GM21390 (cell line): Measurements from ENCODE around the gene C3orf20.
A peak's percentile ranks its signal among the peaks of the same experiment; 100 is the strongest.

Source experiments
- ATAC-seq: cut with Tn5 transposase; IDR thresholded peaks from one replicate; pipeline ENCODE4 v1.9.1; 2021; ENCODE audit not compliant: unreplicated experiment

The C3orf20 gene

GRCh38 chr3:14772533-14773138, 97.7 kb downstream of the C3orf20 start:
- ATAC-seq: no peak

- no peak for ATAC-seq
Measured at GRCh38 chr3:14773281-14773680, 98.3 kb downstream of the C3orf20 start.

GRCh38 chr3:14773691-14774128, 98.8 kb downstream of the C3orf20 start:
- ATAC-seq: no peak

- ATAC-seq: no peak
Measured at GRCh38 chr3:14774431-14774830, 99.5 kb downstream of the C3orf20 start.

- ATAC-seq: no peak
Measured at GRCh38 chr3:14775011-14775410, 100.1 kb downstream of the C3orf20 start.

GRCh38 chr3:14775563-14775962, 100.6 kb downstream of the C3orf20 start:
- ATAC-seq: no peak

GRCh38 chr3:14779069-14779685, 104.2 kb downstream of the C3orf20 start:
- ATAC-seq: no peak

- peak; percentile 81 for ATAC-seq
Measured at GRCh38 chr3:14780927-14781507, 106.1 kb downstream of the C3orf20 start.

- no peak for ATAC-seq
Measured at GRCh38 chr3:14783480-14784086, 108.6 kb downstream of the C3orf20 start.

- no peak for ATAC-seq
Measured at GRCh38 chr3:14784087-14784681, 109.2 kb downstream of the C3orf20 start.

GRCh38 chr3:14785207-14786155, 110.5 kb downstream of the C3orf20 start:
- ATAC-seq: no peak

GRCh38 chr3:14786369-14786768, 111.4 kb downstream of the C3orf20 start:
- no peak for ATAC-seq

GRCh38 chr3:14787630-14788029, 112.7 kb downstream of the C3orf20 start:
- ATAC-seq: no peak

GRCh38 chr3:14788644-14789043, 113.7 kb downstream of the C3orf20 start:
- no peak for ATAC-seq

- no peak for ATAC-seq
Measured at GRCh38 chr3:14789221-14789620, 114.3 kb downstream of the C3orf20 start.

GRCh38 chr3:14789640-14790285, 114.8 kb downstream of the C3orf20 start:
- no peak for ATAC-seq

- ATAC-seq: no peak
Measured at GRCh38 chr3:14791343-14791945, 116.5 kb downstream of the C3orf20 start.

- ATAC-seq: no peak
Measured at GRCh38 chr3:14792691-14793121, 117.8 kb downstream of the C3orf20 start.

- ATAC-seq: no peak
Measured at GRCh38 chr3:14793126-14793857, 118.4 kb downstream of the C3orf20 start.
